Tibial nerve (tissue), 4 donors: Measurements from ENCODE around the gene PTPN2.

Experiments
- CTCF ChIP-seq, 5 experiments: fragments of 200-600 bp in 3 of 5; fragments of 450-650 bp in 2 of 5; sonication (generic) in 3 of 5; IDR thresholded peaks; one replicate each; pipeline ENCODE4 v1.5.1; 2016 to 2019; ENCODE audit warnings: antibody characterized with exemption in 5 of 5, mild to moderate bottlenecking in 3 of 5, moderate library complexity in 2 of 5
- EP300 ChIP-seq, 2 donors: sonication (generic); formaldehyde crosslinking; IDR thresholded peaks; one replicate each; pipeline ENCODE4 v1.6.1; 2017; ENCODE audit warnings: antibody characterized with exemption in 2 of 2, mild to moderate bottlenecking in 1 of 2
- POLR2A ChIP-seq, 2 donors: fragments of 450-650 bp; IDR thresholded peaks; one replicate each; pipeline ENCODE4 v1.6.1; 2017; ENCODE audit warnings: antibody characterized with exemption in 2 of 2, mild to moderate bottlenecking in 2 of 2, moderate library complexity in 2 of 2

GRCh38 chr18:12765586-12765985, 118.5 kb downstream of the PTPN2 start:
- no peak for TF ChIP-seq POLR2A (IDR thresholded peaks at IDR 0.05)
- TF ChIP-seq CTCF (IDR thresholded peaks at IDR 0.05), result no peak
- TF ChIP-seq EP300 (IDR thresholded peaks at IDR 0.05), result no peak
